Measurements from ENCODE around the gene FAM131B.

- TF ChIP-seq POLR2A (IDR thresholded peaks at IDR 0.05) = no peak
- TF ChIP-seq, protein P1, sequence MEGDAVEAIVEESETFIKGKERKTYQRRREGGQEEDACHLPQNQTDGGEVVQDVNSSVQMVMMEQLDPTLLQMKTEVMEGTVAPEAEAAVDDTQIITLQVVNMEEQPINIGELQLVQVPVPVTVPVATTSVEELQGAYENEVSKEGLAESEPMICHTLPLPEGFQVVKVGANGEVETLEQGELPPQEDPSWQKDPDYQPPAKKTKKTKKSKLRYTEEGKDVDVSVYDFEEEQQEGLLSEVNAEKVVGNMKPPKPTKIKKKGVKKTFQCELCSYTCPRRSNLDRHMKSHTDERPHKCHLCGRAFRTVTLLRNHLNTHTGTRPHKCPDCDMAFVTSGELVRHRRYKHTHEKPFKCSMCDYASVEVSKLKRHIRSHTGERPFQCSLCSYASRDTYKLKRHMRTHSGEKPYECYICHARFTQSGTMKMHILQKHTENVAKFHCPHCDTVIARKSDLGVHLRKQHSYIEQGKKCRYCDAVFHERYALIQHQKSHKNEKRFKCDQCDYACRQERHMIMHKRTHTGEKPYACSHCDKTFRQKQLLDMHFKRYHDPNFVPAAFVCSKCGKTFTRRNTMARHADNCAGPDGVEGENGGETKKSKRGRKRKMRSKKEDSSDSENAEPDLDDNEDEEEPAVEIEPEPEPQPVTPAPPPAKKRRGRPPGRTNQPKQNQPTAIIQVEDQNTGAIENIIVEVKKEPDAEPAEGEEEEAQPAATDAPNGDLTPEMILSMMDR (IDR thresholded peaks at IDR 0.05) = no peak
Observed at GRCh38 chr7:143407287-143408251, 45.1 kb upstream of the FAM131B start.

Data from uterus (tissue), 2 donors.